Measurements from ENCODE around the gene GAD1.

The GAD1 gene

GRCh38 chr2:170771421-170771937 lies 45.2 kb upstream of the GAD1 start:
- Histone ChIP-seq H2BK5ac (ENCODE audit: low read depth, low read length, poor library complexity, severe bottlenecking) (peak overlapping the region; percentile 38), H3K18ac (ENCODE audit: low read depth in 1 of 2, low read length in 2 of 2) (peak overlapping the region; percentile 52 to 84), H4K8ac (ENCODE audit: low read length) (peak overlapping the region; percentile 75), H3K79me1 (replicated peaks; ENCODE audit: low read length, poor library complexity, severe bottlenecking) (no peaks in the 10 kb centered on the region), H3K4me1 (ENCODE audit: control insufficient read depth, insufficient read depth, low read depth, low read length) (peaks cover 5% of the 10 kb centered on the region), H3K4ac (ENCODE audit: low read depth in 1 of 2, low read length in 2 of 2) (no peak overlapping the region), H3K4me2 (ENCODE audit: low read length, poor library complexity, severe bottlenecking) (peak overlapping the region; percentile 91), H3K14ac (ENCODE audit: low read length in 2 of 2) (no peak overlapping the region), H2AFZ (ENCODE audit: low read depth, low read length) (peak overlapping the region; percentile 83), H4K91ac (ENCODE audit: low read length) (no peak overlapping the region), H3K23ac (ENCODE audit: low read length in 2 of 2) (no peak overlapping the region), H3K36me3 (ENCODE audit: control insufficient read depth in 1 of 2, insufficient read depth in 2 of 2, low read depth in 1 of 2, low read length in 2 of 2) (no peaks in the 10 kb centered on the region), H3K9me3 (ENCODE audit: control insufficient read depth, low read length) (no peaks in the 10 kb centered on the region), H3K27me3 (ENCODE audit: control insufficient read depth in 1 of 2, insufficient read depth in 1 of 2, low read length in 2 of 2) (peaks cover 0 to 12% of the 10 kb centered on the region in 2 experiments), H2BK12ac (ENCODE audit: low read length in 2 of 2) (peak overlapping the region in 1 of 2 experiments; percentile 42), H3K9ac (ENCODE audit: low read length) (peak overlapping the region; percentile 75), H3K4me3 (ENCODE audit: insufficient read depth in 1 of 2, low read depth in 1 of 2, low read length in 2 of 2) (peak overlapping the region; percentile 64 to 86), H2AK5ac (ENCODE audit: low read length, severe bottlenecking) (no peak overlapping the region), H3K27ac (ENCODE audit: low read length, poor library complexity, severe bottlenecking) (no peak overlapping the region), H2BK120ac (ENCODE audit: low read depth, low read length) (no peak overlapping the region), H2BK15ac (ENCODE audit: low read depth, poor library complexity, severe bottlenecking) (no peak overlapping the region)
- WGBS = 0% methylated on average over 10 of the region's 15 CpGs
- no peak for DNase-seq

- no peaks in the 10 kb centered on the region for H3K79me1 ChIP-seq (replicated peaks; ENCODE audit: low read length, poor library complexity, severe bottlenecking)
- no peak overlapping the region for H2BK12ac ChIP-seq (ENCODE audit: low read length in 2 of 2)
- no peak overlapping the region for H2AFZ ChIP-seq (ENCODE audit: low read depth, low read length)
- H3K4me2 ChIP-seq (ENCODE audit: low read length, poor library complexity, severe bottlenecking) = no peak overlapping the region
- H2BK15ac ChIP-seq (ENCODE audit: low read depth, poor library complexity, severe bottlenecking) = no peak overlapping the region
- H3K27ac ChIP-seq (ENCODE audit: low read length, poor library complexity, severe bottlenecking) = no peak overlapping the region
- H3K18ac ChIP-seq (ENCODE audit: low read depth in 1 of 2, low read length in 2 of 2) = no peak overlapping the region
- no peak overlapping the region for H4K8ac ChIP-seq (ENCODE audit: low read length)
- no peak overlapping the region for H3K4me3 ChIP-seq (ENCODE audit: insufficient read depth in 1 of 2, low read depth in 1 of 2, low read length in 2 of 2)
- no peak overlapping the region for H2BK120ac ChIP-seq (ENCODE audit: low read depth, low read length)
- H3K9ac ChIP-seq (ENCODE audit: low read length) = no peak overlapping the region
- no peak for DNase-seq
- no peak overlapping the region for H3K23ac ChIP-seq (ENCODE audit: low read length in 2 of 2)
- H3K27me3 ChIP-seq (ENCODE audit: control insufficient read depth in 1 of 2, insufficient read depth in 1 of 2, low read length in 2 of 2) = peaks cover 0 to 12% of the 10 kb centered on the region in 2 experiments
- no peaks in the 10 kb centered on the region for H3K36me3 ChIP-seq (ENCODE audit: control insufficient read depth in 1 of 2, insufficient read depth in 2 of 2, low read depth in 1 of 2, low read length in 2 of 2)
- H4K91ac ChIP-seq (ENCODE audit: low read length) = no peak overlapping the region
- H2BK5ac ChIP-seq (ENCODE audit: low read depth, low read length, poor library complexity, severe bottlenecking) = no peak overlapping the region
- H3K9me3 ChIP-seq (ENCODE audit: control insufficient read depth, low read length) = no peaks in the 10 kb centered on the region
- H3K4me1 ChIP-seq (ENCODE audit: control insufficient read depth, insufficient read depth, low read depth, low read length) = peaks cover 5% of the 10 kb centered on the region
- no peak overlapping the region for H2AK5ac ChIP-seq (ENCODE audit: low read length, severe bottlenecking)
- H3K14ac ChIP-seq (ENCODE audit: low read length in 2 of 2) = no peak overlapping the region
- no peak overlapping the region for H3K4ac ChIP-seq (ENCODE audit: low read depth in 1 of 2, low read length in 2 of 2)
Observed at GRCh38 chr2:170772295-170772694, 44.4 kb upstream of the GAD1 start.

GRCh38 chr2:170774074-170774473 lies 42.6 kb upstream of the GAD1 start:
- Histone ChIP-seq H3K9ac (ENCODE audit: low read length) (no peak overlapping the region), H3K4me3 (ENCODE audit: insufficient read depth in 1 of 2, low read depth in 1 of 2, low read length in 2 of 2) (no peak overlapping the region), H4K8ac (ENCODE audit: low read length) (no peak overlapping the region), H3K27ac (ENCODE audit: low read length, poor library complexity, severe bottlenecking) (no peak overlapping the region), H2BK12ac (ENCODE audit: low read length in 2 of 2) (no peak overlapping the region), H3K23ac (ENCODE audit: low read length in 2 of 2) (no peak overlapping the region), H3K9me3 (ENCODE audit: control insufficient read depth, low read length) (no peaks in the 10 kb centered on the region), H3K14ac (ENCODE audit: low read length in 2 of 2) (no peak overlapping the region), H3K36me3 (ENCODE audit: control insufficient read depth in 1 of 2, insufficient read depth in 2 of 2, low read depth in 1 of 2, low read length in 2 of 2) (no peaks in the 10 kb centered on the region), H3K79me1 (replicated peaks; ENCODE audit: low read length, poor library complexity, severe bottlenecking) (no peaks in the 10 kb centered on the region), H4K91ac (ENCODE audit: low read length) (no peak overlapping the region), H3K27me3 (ENCODE audit: control insufficient read depth in 1 of 2, insufficient read depth in 1 of 2, low read length in 2 of 2) (peaks cover 0 to 12% of the 10 kb centered on the region in 2 experiments), H3K18ac (ENCODE audit: low read depth in 1 of 2, low read length in 2 of 2) (no peak overlapping the region), H2AK5ac (ENCODE audit: low read length, severe bottlenecking) (no peak overlapping the region), H2AFZ (ENCODE audit: low read depth, low read length) (no peak overlapping the region), H3K4me2 (ENCODE audit: low read length, poor library complexity, severe bottlenecking) (no peak overlapping the region), H2BK5ac (ENCODE audit: low read depth, low read length, poor library complexity, severe bottlenecking) (no peak overlapping the region), H2BK15ac (ENCODE audit: low read depth, poor library complexity, severe bottlenecking) (no peak overlapping the region), H3K4me1 (ENCODE audit: control insufficient read depth, insufficient read depth, low read depth, low read length) (peaks cover 5% of the 10 kb centered on the region), H3K4ac (ENCODE audit: low read depth in 1 of 2, low read length in 2 of 2) (no peak overlapping the region), H2BK120ac (ENCODE audit: low read depth, low read length) (no peak overlapping the region)
- DNase-seq = no peak

- Histone ChIP-seq H3K36me3 (ENCODE audit: control insufficient read depth in 1 of 2, insufficient read depth in 2 of 2, low read depth in 1 of 2, low read length in 2 of 2) (no peaks in the 10 kb centered on the region), H2BK15ac (ENCODE audit: low read depth, poor library complexity, severe bottlenecking) (no peak overlapping the region), H3K27me3 (ENCODE audit: control insufficient read depth in 1 of 2, insufficient read depth in 1 of 2, low read length in 2 of 2) (peaks cover 0 to under 1% of the 10 kb centered on the region in 2 experiments), H2AK5ac (ENCODE audit: low read length, severe bottlenecking) (no peak overlapping the region), H4K8ac (ENCODE audit: low read length) (no peak overlapping the region), H3K9ac (ENCODE audit: low read length) (no peak overlapping the region), H3K4ac (ENCODE audit: low read depth in 1 of 2, low read length in 2 of 2) (no peak overlapping the region), H3K4me2 (ENCODE audit: low read length, poor library complexity, severe bottlenecking) (no peak overlapping the region), H2BK12ac (ENCODE audit: low read length in 2 of 2) (no peak overlapping the region), H3K27ac (ENCODE audit: low read length, poor library complexity, severe bottlenecking) (no peak overlapping the region), H3K18ac (ENCODE audit: low read depth in 1 of 2, low read length in 2 of 2) (no peak overlapping the region), H2BK120ac (ENCODE audit: low read depth, low read length) (no peak overlapping the region), H3K79me1 (replicated peaks; ENCODE audit: low read length, poor library complexity, severe bottlenecking) (no peaks in the 10 kb centered on the region), H3K14ac (ENCODE audit: low read length in 2 of 2) (no peak overlapping the region), H4K91ac (ENCODE audit: low read length) (no peak overlapping the region), H3K4me3 (ENCODE audit: insufficient read depth in 1 of 2, low read depth in 1 of 2, low read length in 2 of 2) (no peak overlapping the region), H2AFZ (ENCODE audit: low read depth, low read length) (no peak overlapping the region), H2BK5ac (ENCODE audit: low read depth, low read length, poor library complexity, severe bottlenecking) (no peak overlapping the region), H3K4me1 (ENCODE audit: control insufficient read depth, insufficient read depth, low read depth, low read length) (no peaks in the 10 kb centered on the region), H3K23ac (ENCODE audit: low read length in 2 of 2) (no peak overlapping the region), H3K9me3 (ENCODE audit: control insufficient read depth, low read length) (no peaks in the 10 kb centered on the region)
- 100% methylated on average over 1 of the region's 2 CpGs for WGBS
- no peak for DNase-seq
Observed at GRCh38 chr2:170778900-170779299, 37.8 kb upstream of the GAD1 start.
